HG02943 (cell line): ENCODE results near the gene FHL3.
"Not testable (repeated sequence)": the region's sequence is repeated elsewhere in the genome, so short reads cannot be mapped to it uniquely, and the experiment has no call there.

Experiments used
- ATAC-seq: cut with Tn5 transposase; IDR thresholded peaks from one replicate; pipeline ENCODE4 v1.9.1; 2021; ENCODE audit warnings: mild to moderate bottlenecking, low read depth, moderate library complexity; ENCODE audit not compliant: unreplicated experiment

The FHL3 gene

GRCh38 chr1:37995751-37996345 is 9.5 kb downstream of the FHL3 start:
- no peak for ATAC-seq

GRCh38 chr1:37994886-37995566 is 10.3 kb downstream of the FHL3 start:
- ATAC-seq: no peak

GRCh38 chr1:37989361-37989930 is 15.9 kb downstream of the FHL3 start:
- peak; percentile 14 for ATAC-seq

GRCh38 chr1:37987679-37988078 is 17.6 kb downstream of the FHL3 start:
- no peak for ATAC-seq

- ATAC-seq: no peak
These were observed 21.8 kb downstream of the FHL3 start for GRCh38 chr1:37983546-37983945.

- ATAC-seq: no peak
These were observed 26.8 kb downstream of the FHL3 start for GRCh38 chr1:37978541-37978940.

DNA sequence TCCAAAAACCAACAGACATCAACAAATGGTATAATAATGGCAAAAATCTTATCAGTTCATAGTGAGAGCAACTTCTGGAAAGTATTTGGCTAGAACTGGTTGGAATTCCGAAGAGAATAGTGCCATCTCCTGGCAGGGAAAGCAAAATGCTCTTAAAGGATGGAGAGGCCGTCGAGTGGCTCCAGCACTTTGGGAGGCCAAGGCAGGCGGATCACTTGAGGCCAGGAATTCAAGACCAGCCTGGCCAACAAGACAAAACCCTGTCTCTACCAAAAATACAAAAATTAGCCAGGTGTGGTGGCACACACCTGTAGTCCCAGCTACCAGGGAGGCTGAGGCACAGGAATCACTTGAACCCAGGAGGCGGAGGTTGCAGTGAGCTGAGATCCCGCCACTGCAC is 30.2 kb downstream of the FHL3 start:
- ATAC-seq: not testable (repeated sequence)

DNA sequence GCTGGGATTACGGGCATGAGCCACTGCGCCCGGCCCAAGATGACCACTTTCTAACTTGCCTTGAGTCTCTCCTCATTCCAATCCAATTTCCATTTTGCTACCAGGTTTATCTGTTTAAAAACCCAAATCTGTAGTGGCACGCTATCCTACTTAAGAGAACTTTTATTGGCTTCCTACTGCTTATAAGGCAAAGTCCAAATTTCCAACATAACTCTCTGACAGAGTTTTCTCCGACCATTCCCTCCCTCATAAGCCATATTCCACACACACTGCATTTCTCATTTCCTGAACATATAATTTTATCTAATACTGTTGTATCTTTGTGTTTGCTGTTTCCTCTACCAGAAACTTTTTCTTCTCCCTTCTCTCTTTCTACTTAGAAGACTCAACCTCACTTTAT is 30.7 kb downstream of the FHL3 start:
- no peak for ATAC-seq

DNA sequence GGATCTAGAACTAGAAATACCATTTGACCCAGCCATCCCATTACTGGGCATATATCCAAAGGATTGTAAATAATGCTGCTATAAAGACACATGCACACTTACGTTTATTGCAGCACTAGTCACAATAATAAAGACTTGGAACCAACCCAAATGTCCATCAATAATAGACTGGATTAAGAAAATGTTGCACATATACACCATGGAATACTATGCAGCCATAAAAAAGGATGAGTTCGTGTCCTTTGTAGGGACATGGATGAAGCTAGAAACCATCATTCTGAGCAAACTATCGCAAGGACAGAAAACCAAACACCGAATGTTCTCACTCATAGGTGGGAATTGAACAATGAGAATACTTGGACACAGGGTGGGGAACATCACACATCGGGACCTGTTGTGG is 31.6 kb downstream of the FHL3 start:
- ATAC-seq: not testable (repeated sequence)

GRCh38 chr1:37965301-37965700 is 40.0 kb downstream of the FHL3 start:
- no peak for ATAC-seq

DNA sequence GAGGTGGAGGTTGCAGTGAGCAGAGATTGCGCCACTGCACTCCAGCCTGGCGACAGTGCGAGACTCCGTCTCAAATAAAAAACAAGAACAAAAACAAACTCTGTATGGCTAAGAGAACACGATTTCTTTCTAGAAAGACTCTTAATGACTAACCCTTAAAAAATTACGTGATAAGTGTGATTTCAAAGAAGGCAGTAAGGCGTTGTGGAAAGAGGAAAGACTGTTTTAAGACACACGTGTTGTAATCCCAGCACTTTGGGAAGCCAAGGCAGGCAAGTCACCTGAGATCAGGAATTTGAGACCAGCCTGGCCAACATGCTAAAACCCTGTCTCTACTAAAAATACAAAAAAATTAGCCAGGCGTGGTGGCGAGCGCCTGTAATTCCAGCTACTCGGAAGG is 41.2 kb downstream of the FHL3 start:
- not testable (repeated sequence) for ATAC-seq

GRCh38 chr1:37958690-37959089 is 46.6 kb downstream of the FHL3 start:
- ATAC-seq: no peak

DNA sequence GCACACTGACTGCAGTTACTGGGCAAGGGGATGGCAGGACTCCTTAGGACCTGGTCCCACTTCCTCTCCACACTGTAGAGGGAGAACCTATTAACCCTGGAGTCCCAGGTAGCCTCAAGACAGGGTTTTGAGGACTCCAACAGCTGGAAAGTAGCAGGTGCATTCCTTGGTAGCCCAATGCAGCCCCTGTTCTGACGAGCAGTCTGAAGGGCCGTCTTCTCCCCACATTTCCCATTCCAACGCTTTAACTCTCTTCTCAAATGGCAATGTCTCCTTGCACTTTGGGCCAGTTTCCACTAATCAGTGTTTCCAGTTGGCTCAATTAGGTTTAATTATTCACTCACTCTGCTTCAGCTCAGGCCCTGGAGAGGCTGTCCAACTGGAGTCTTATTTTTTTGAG is 49.6 kb downstream of the FHL3 start:
- no peak for ATAC-seq

GRCh38 chr1:37954316-37954971 is 50.9 kb downstream of the FHL3 start:
- no peak for ATAC-seq

DNA sequence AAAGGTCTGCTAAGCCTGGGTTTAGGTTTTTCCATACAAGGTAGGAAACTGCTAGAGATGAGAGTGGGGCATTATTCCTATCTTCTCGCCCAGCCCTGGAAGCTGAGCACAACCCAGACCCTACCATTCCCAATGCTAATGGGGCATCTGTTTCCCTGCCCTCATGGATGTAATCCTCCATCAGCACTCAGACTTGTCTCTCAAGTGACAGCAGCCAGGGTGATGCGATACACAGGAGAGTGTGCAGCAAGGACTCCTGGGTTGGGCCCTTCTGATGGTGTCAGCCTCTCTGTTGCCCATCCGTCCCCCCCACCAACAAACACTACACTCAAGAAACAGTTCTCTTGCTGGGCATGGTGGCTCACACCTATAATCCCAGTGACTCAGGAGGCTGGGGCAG is 52.6 kb downstream of the FHL3 start:
- ATAC-seq: no peak

- ATAC-seq: no peak
These were observed 53.3 kb downstream of the FHL3 start for GRCh38 chr1:37951783-37952624.

- no peak for ATAC-seq
These were observed 54.1 kb downstream of the FHL3 start for GRCh38 chr1:37951041-37951782.

- ATAC-seq: no peak
These were observed 55.7 kb downstream of the FHL3 start for GRCh38 chr1:37949524-37950152.

- ATAC-seq: no peak
These were observed 56.5 kb downstream of the FHL3 start for GRCh38 chr1:37948841-37949240.

DNA sequence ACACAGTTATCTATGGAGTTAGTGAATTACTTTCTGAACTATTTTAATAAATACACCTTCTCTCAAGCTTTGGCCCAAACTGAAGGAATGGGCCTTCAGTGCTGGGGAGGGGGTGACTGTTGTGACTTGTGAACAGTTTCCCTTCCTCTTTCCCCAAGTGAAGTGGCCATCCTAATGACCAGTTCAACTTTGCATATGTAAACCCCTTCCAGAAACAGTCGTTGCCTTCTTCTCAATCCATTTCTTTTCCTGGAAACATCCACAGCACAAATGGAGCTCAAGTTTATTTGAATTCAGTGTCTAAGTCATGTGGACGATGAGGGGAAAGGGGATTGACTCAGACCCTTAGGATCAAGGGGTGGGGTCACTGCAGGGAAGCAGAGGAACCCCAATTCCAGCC is 57.1 kb downstream of the FHL3 start:
- no peak for ATAC-seq
